D341Med (cell line): ENCODE measurements around the gene FAXDC2.
A peak's percentile ranks its signal among the peaks of the same experiment; 100 is the strongest.

Source experiments
- DNase-seq: peaks from one replicate; pipeline ENCODE4 v3.0.0; 2012; ENCODE audit warnings: low spot score

Gene FAXDC2

DNA sequence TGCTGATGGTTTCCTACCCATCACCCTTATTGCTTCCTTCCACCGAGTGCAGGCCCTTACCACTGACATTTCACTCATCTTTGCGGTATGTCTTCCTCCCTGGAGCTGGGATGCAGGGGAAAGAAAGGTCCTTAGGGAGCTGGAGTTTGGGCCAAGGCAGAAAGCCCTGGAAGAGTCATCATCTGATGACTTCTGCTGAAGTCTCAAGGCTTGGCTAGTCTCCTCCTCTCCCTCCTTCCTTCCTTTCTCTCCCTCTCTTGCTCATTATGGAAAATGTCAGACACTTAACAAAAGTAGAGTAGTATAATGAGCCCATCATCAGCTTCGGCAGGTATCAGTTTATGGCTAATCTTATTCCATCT, 55.2 kb downstream of the FAXDC2 start:
- no peak for DNase-seq

DNA sequence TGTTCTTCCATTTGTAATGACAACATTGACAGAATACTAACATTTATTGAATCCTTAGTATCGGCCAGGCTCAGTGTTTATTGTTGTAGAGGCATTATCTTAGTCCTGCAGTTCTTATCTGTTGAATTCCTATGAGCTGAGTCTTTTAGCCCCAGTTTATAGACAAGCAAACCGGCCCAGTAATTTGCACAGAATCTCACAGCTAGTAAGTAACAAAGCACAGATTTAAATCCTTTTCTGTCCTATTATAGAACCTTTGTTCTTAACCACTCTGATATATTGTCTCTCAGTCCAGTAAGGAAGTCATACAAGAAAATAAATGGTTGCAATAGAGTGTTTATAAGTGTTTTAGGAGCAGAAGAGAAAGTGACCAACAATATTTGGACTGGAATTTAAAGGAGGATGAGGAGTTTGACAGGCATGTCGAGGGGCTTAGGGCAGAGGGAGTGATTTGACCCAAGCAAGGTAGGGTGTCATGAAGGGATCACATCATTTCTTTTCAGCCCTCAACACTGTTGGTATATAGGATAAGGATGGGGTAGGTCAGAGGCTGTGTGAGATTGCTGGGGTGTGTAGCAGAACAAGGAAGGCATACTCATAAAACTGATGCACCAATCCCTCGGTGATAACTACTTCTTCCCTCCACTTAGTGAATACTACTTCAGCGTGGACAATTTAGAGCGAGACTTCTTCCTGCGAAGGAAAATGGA, 55.7 kb downstream of the FAXDC2 start:
- DNase-seq = no peak

GRCh38 chr5:154793599-154794524, 56.5 kb downstream of the FAXDC2 start:
- no peak for DNase-seq

DNA sequence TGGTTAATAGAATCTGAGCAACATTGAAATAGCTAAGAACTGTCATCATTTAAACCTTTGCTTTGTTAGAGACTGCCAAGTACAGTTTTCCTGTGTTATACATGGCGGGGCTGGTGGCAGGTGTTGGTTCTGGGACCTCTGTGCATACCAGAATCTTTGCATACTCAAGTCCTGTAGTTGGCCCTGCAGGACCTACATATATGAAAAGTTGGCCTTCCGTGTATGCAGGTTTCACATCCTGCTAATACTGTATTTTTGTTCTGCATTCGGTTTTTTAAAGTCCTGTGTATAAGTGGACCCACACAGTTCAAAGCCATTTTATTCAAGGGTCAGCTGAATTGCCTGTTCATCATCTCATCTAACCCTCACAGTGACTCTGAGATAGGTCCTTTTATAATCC, 58.9 kb downstream of the FAXDC2 start:
- DNase-seq = no peak

DNA sequence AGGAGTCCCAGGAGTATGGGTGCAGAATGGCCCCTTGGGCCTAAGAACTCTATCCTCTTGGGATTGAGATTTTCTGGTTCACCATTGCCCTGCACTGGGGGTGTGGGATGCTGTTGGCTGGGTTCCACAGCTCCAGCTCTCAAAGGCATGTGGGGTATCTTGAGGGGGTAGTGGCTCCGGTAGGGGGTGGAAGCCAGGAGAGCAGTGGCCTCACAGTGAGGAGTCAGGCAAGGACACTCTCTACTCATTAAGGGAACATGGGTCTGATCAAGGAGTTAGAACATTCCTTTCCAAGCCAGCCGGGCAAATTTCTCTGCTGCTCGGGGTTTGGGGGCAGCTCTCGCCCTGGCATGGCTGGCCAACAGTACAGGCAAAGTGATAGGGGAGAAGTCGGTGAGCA, 62.2 kb downstream of the FAXDC2 start:
- no peak for DNase-seq

DNA sequence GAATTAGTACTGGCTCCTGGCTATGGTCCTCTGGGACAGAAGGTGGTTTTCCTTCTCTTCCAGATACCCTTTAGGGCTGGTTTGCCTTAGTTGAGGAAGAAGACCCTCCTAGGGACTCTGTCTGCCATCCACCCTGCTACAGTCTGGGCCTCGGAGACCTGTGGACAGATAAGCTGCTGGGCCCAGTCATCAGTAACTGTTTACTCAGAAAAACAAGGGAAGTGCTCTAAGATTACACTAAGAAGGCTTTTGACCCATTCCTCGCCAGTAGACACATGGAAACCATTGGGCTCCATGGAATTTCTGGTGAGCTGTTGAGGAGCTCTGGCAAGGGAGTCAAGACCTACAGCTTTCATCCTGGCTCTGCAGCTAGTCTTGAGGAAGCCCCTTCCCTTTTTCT, 64.0 kb downstream of the FAXDC2 start:
- no peak for DNase-seq

DNA sequence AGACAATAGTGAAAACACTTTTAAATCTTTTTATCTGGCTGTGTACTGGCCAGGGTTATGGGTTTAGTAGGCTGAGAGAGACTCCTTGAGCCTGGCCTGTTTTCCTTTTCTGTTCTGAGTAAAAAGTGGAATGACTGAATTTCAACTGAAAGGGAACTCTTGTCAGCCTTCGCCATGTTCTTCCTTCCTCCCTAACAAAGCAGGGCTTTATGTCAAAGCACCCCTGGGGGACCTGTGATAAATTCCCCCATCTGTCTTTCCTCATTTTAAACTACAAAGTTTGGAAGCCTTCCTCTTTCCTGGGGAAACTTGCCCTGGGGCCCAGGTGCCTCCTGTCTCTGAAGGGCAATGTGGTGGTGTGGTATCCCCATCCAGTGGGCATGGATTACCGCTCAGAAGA, 65.5 kb downstream of the FAXDC2 start:
- DNase-seq = no peak

DNA sequence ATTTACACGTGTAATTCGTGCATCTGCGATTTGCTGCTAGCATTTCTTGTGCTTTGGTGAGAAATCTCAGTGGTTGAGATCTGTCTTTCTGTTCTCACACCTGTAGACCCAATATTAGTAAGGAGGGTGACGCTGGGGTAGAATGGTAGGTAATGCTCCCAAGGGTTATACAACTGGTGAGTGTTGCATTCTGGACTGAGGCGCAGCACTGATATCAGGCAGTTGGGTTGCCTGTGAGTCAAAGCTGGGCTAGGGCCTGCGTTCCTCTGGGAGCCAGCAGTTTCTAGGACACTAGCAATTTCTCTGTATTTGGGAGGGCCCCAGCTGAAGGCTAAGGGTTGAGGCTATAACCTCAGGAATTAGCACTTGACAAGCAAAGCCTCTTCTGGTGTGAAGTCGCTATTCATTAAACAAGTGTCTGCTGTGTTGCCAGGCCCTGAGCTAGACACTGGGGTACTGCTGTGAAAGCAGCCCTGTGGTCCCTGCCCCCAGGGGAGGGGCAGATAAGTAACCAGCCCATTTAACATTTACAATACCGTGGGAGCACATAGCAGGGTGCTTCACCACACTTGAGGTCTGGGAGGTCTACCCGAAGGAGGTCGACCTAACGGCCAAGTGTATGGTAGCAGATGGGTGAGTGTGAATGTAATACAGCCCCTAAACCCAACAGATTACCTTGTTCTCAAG, 66.5 kb downstream of the FAXDC2 start:
- DNase-seq = no peak

DNA sequence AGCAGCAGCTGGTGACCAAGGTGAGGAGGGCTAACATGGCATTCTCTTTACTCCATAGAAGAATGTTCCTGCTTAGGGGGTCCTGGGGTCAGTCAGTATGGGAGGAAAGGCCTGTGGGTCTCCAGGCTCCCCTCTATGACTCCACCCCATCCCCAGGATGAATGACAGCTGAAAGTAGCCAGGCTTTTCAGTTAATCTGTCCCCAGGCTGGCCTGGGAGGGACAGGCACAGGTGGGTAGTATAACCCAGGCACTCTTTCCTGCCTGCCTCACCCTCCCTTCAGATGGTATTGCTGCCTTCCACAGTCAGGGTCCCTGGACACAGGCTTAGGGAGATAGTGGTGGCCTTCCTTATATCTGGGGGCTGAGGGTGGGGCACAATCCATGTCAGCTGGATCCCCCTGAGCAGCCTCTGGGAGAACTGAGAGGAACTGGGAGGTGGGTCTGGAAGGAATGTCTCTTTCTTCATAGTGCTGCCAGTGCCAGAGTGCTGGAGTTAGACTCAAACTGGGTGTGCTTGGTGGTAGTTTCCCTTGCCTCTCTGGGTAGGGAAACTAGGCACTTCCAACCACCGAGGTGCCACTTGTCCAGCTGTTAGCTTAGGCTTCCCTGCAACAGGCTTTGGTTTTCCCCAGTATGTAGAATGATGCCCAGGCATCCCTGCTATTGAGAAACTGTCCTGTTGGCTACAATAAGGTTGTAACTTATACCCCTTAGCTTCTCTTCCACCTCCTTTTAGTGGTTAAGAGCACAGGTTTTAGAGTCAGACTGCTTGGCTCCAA, 67.4 kb downstream of the FAXDC2 start:
- no peak for DNase-seq

DNA sequence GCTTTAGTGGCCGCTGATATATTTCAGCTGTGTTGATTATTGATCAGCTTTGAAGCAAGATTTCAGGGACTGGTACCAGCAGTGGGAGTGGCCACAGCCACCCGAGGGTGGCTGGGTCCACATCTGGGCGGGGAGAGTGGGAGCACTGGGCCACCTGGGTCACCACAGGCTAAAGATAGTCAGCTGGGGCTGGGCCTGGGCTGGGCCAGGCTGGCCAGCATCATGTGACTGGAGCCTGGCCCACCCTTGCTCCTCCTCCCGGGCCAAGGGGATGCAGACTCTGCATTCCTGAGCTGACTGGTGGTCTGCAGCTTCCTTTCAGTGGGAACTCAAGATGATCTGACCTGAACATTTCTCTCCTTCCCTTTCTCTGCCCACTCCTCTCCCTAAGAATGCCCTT, 68.1 kb downstream of the FAXDC2 start:
- no peak for DNase-seq

DNA sequence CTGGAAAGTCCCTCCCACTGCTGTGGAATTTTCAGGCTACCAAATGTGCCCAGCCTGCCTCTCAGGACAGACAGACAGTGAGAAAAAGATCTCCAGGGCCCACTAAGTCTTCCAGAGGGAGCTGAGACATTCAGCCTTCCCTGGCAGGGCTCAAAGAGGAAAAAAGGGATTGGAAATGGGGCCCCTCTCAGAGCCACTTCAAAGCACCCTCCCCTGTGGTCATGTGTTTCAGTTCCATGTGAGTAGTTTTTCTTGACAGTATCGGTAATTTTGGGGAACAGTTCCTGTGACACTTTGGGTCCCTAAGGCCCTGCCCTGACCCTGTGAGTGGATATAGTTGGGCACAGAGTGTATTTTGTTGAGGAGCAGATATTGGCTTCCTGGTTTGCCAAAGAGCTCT, 70.3 kb downstream of the FAXDC2 start:
- no peak for DNase-seq

GRCh38 chr5:154779105-154779504, 71.3 kb downstream of the FAXDC2 start:
- DNase-seq = no peak

- no peak for DNase-seq
Measured at GRCh38 chr5:154778534-154778933, 71.9 kb downstream of the FAXDC2 start.

GRCh38 chr5:154776167-154776566, 74.2 kb downstream of the FAXDC2 start:
- DNase-seq = no peak

GRCh38 chr5:154773326-154773725, 77.1 kb downstream of the FAXDC2 start:
- DNase-seq = no peak

DNA sequence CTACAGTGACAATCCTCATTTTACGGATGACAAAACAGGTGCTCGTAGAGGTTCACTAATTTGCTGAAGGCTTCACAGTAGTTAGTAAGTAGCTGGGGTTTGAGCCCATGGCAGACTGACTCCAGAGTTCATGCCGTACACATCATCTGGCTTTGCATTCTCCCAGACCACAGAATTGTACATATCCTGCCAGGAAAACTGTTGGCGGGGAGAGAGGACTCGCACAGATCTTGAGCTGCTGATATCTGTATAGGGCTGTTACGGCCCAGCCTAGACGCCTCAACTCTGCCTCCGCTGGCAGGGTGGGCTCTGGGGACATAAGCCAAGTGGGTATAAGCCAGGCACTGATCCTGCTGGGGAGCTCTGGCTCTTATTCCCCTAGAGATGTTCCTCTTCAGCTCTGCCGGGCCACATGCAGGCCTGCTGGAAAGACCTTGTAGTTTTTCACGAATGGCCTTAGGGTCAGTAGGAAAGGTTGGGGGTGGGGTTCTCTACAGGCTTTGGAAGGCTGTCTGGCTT, 79.0 kb downstream of the FAXDC2 start:
- DNase-seq = peak; percentile 81

DNA sequence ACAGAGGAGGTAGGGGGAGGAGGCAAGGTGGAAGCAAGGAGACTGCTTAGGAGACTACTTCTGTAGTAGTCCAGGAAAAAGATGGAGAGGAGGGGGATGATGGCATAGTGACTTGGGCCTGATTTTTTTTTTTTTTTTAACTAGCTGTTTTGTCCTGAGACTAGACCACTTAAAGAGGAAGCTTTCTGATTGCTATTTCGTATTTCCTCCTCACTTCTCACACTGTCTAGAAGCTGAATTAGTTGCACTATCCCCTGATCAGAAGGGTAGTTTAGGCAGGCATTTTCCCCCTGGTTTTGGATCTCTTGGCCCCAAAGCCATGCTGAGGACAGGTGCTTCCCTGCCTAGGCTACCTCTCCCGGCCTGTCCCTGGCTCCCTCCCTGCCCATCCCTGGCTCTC, 80.3 kb downstream of the FAXDC2 start:
- no peak for DNase-seq
